DMS 273 (cell line): ENCODE data around the gene CD22.
"Not testable (repeated sequence)": the region's sequence is repeated elsewhere in the genome, so short reads cannot be mapped to it uniquely, and the experiment has no call there.

Experiments used
- DNase-seq: peaks from one replicate; lab custom pipeline; 2025; ENCODE audit not compliant: unreplicated experiment; lab: John Stamatoyannopoulos, UW

CD22 gene

GRCh38 chr19:35357867-35358573, 29.0 kb downstream of the CD22 start, which contains the start of gene FFAR3:
Gene FFAR3 (plus strand): TSS chr19:35358460. CDS start chr19:35358891, 431 bp downstream.
- DNase-seq, result no peak

GRCh38 chr19:35358834-35359233, 29.8 kb downstream of the CD22 start:
- not testable (repeated sequence) for DNase-seq

GRCh38 chr19:35359395-35359794, 30.4 kb downstream of the CD22 start:
- not testable (repeated sequence) for DNase-seq

- not testable (repeated sequence) for DNase-seq
These were observed 31.1 kb downstream of the CD22 start for GRCh38 chr19:35360081-35360480.

- DNase-seq, result no peak
These were observed 32.0 kb downstream of the CD22 start for GRCh38 chr19:35360880-35361420.

GRCh38 chr19:35362261-35363000, 33.4 kb downstream of the CD22 start:
- DNase-seq, result no peak

GRCh38 chr19:35363001-35363590, 34.1 kb downstream of the CD22 start:
- DNase-seq, result no peak

GRCh38 chr19:35363711-35364425, 34.9 kb downstream of the CD22 start:
- DNase-seq, result no peak

- no peak for DNase-seq
These were observed 36.3 kb downstream of the CD22 start for GRCh38 chr19:35365303-35365702.

- DNase-seq, result no peak
These were observed 39.4 kb downstream of the CD22 start for GRCh38 chr19:35368378-35368777.

GRCh38 chr19:35369522-35369921, 40.5 kb downstream of the CD22 start:
- DNase-seq, result no peak

- DNase-seq, result no peak
These were observed 41.7 kb downstream of the CD22 start, which contains the start of gene GPR42 for GRCh38 chr19:35370722-35371121. Gene GPR42 (plus strand): TSS chr19:35371068. CDS start chr19:35371360, 292 bp downstream.

GRCh38 chr19:35373492-35373891, 44.5 kb downstream of the CD22 start:
- no peak for DNase-seq

GRCh38 chr19:35374031-35374430, 45.0 kb downstream of the CD22 start:
- DNase-seq, result not testable (repeated sequence)

- peak; percentile 25 for DNase-seq
These were observed 46.7 kb downstream of the CD22 start for GRCh38 chr19:35375505-35376307.

- no peak for DNase-seq
These were observed 48.7 kb downstream of the CD22 start for GRCh38 chr19:35377656-35378055.

- no peak for DNase-seq
These were observed 49.4 kb downstream of the CD22 start for GRCh38 chr19:35378356-35378755.

- not testable (repeated sequence) for DNase-seq
These were observed 50.6 kb downstream of the CD22 start for GRCh38 chr19:35379545-35379944.

GRCh38 chr19:35379992-35380391, 51.0 kb downstream of the CD22 start:
- no peak for DNase-seq
